ENCODE results near the gene MLLT3.

DNA sequence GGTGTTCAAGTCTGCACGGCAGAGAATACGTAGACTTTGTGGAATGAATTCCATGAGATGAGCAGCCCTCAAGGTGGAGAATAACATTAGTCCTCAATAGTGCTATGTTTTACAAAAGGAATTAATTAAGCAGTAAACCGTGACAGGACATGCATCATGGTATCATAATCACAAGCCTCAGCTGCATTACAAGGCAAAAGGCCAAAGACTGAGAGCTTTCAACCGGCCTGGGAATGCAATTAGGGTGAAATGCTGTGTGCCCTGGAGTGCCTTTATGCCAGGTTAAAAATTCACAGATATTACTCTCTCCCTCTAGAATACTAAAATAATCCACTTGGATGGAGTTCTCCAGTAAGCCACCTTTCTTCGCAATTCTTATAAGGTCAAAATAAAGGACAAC is 270.6 kb downstream of the MLLT3 start:
- TF ChIP-seq POLR2AphosphoS5 (IDR thresholded peaks at IDR 0.05): no peak
- TF ChIP-seq, protein P1, sequence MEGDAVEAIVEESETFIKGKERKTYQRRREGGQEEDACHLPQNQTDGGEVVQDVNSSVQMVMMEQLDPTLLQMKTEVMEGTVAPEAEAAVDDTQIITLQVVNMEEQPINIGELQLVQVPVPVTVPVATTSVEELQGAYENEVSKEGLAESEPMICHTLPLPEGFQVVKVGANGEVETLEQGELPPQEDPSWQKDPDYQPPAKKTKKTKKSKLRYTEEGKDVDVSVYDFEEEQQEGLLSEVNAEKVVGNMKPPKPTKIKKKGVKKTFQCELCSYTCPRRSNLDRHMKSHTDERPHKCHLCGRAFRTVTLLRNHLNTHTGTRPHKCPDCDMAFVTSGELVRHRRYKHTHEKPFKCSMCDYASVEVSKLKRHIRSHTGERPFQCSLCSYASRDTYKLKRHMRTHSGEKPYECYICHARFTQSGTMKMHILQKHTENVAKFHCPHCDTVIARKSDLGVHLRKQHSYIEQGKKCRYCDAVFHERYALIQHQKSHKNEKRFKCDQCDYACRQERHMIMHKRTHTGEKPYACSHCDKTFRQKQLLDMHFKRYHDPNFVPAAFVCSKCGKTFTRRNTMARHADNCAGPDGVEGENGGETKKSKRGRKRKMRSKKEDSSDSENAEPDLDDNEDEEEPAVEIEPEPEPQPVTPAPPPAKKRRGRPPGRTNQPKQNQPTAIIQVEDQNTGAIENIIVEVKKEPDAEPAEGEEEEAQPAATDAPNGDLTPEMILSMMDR (IDR thresholded peaks at IDR 0.05): no peak
- TF ChIP-seq POLR2A (IDR thresholded peaks at IDR 0.05): no peak
- TF ChIP-seq EP300 (IDR thresholded peaks at IDR 0.05): no peak
